ENCODE results near the gene KIAA0930.

The KIAA0930 gene

GRCh38 chr22:45183974-45184373 is 56.7 kb downstream of the KIAA0930 start:
- FAIRE-seq (peak; percentile 5), DNase-seq (ENCODE audit: insufficient read length, low spot score) (no peak)
- TF ChIP-seq POLR2AphosphoS5 (IDR thresholded peaks at IDR 0.05; ENCODE audit: low read depth, low read length), result no peak
- no peak for TF ChIP-seq POLR2A (IDR thresholded peaks at IDR 0.05; ENCODE audit: low read depth, low read length)
- TF ChIP-seq TAF1 (IDR thresholded peaks at IDR 0.05; ENCODE audit: low read depth, low read length), result no peak
- no peak for TF ChIP-seq SPI1 (IDR thresholded peaks at IDR 0.05; ENCODE audit: low read depth, low read length)
- TF ChIP-seq POU2F2 (IDR thresholded peaks at IDR 0.05; ENCODE audit: low read depth, low read length), result no peak
- TF ChIP-seq PAX5 (IDR thresholded peaks at IDR 0.05; ENCODE audit: insufficient read depth, low read length, severe bottlenecking), result no peak

- FAIRE-seq (no peak), DNase-seq (ENCODE audit: insufficient read length, low spot score) (no peak)
- TF ChIP-seq TAF1 (IDR thresholded peaks at IDR 0.05; ENCODE audit: low read depth, low read length), result no peak
- TF ChIP-seq SPI1 (IDR thresholded peaks at IDR 0.05; ENCODE audit: low read depth, low read length), result no peak
- TF ChIP-seq POU2F2 (IDR thresholded peaks at IDR 0.05; ENCODE audit: low read depth, low read length), result no peak
- no peak for TF ChIP-seq POLR2AphosphoS5 (IDR thresholded peaks at IDR 0.05; ENCODE audit: low read depth, low read length)
- no peak for TF ChIP-seq PAX5 (IDR thresholded peaks at IDR 0.05; ENCODE audit: insufficient read depth, low read length, severe bottlenecking)
- TF ChIP-seq POLR2A (IDR thresholded peaks at IDR 0.05; ENCODE audit: low read depth, low read length), result no peak
These were observed 58.9 kb downstream of the KIAA0930 start for GRCh38 chr22:45181766-45182165.

- DNase-seq (ENCODE audit: insufficient read length, low spot score) (no peak), FAIRE-seq (no peak)
- TF ChIP-seq POU2F2 (IDR thresholded peaks at IDR 0.05; ENCODE audit: low read depth, low read length) (no peak), TAF1 (IDR thresholded peaks at IDR 0.05; ENCODE audit: low read depth, low read length) (no peak), PAX5 (IDR thresholded peaks at IDR 0.05; ENCODE audit: insufficient read depth, low read length, severe bottlenecking) (no peak), POLR2A (IDR thresholded peaks at IDR 0.05; ENCODE audit: low read depth, low read length) (no peak), SPI1 (IDR thresholded peaks at IDR 0.05; ENCODE audit: low read depth, low read length) (no peak), POLR2AphosphoS5 (IDR thresholded peaks at IDR 0.05; ENCODE audit: low read depth, low read length) (no peak)
These were observed 59.5 kb downstream of the KIAA0930 start for GRCh38 chr22:45181240-45181639.

GRCh38 chr22:45180146-45180679 is 60.5 kb downstream of the KIAA0930 start:
- DNase-seq (ENCODE audit: insufficient read length, low spot score), result no peak
- FAIRE-seq, result peak; percentile 13
- no peak for TF ChIP-seq POLR2A (IDR thresholded peaks at IDR 0.05; ENCODE audit: low read depth, low read length)
- TF ChIP-seq POLR2AphosphoS5 (IDR thresholded peaks at IDR 0.05; ENCODE audit: low read depth, low read length), result no peak
- TF ChIP-seq POU2F2 (IDR thresholded peaks at IDR 0.05; ENCODE audit: low read depth, low read length), result no peak
- TF ChIP-seq PAX5 (IDR thresholded peaks at IDR 0.05; ENCODE audit: insufficient read depth, low read length, severe bottlenecking), result no peak
- TF ChIP-seq SPI1 (IDR thresholded peaks at IDR 0.05; ENCODE audit: low read depth, low read length), result no peak

- no peak for FAIRE-seq
- no peak for DNase-seq (ENCODE audit: insufficient read length, low spot score)
- TF ChIP-seq PAX5 (IDR thresholded peaks at IDR 0.05; ENCODE audit: insufficient read depth, low read length, severe bottlenecking) (no peak), TAF1 (IDR thresholded peaks at IDR 0.05; ENCODE audit: low read depth, low read length) (no peak), POLR2AphosphoS5 (IDR thresholded peaks at IDR 0.05; ENCODE audit: low read depth, low read length) (no peak; the same call in 1 of the 2 replicates), POLR2A (IDR thresholded peaks at IDR 0.05; ENCODE audit: low read depth, low read length) (no peak), POU2F2 (IDR thresholded peaks at IDR 0.05; ENCODE audit: low read depth, low read length) (no peak), SPI1 (IDR thresholded peaks at IDR 0.05; ENCODE audit: low read depth, low read length) (no peak)
These were observed 61.2 kb downstream of the KIAA0930 start for GRCh38 chr22:45179276-45180049.

- DNase-seq (ENCODE audit: insufficient read length, low spot score) (no peak), FAIRE-seq (no peak)
- no peak for TF ChIP-seq TAF1 (IDR thresholded peaks at IDR 0.05; ENCODE audit: low read depth, low read length)
- no peak for TF ChIP-seq POLR2AphosphoS5 (IDR thresholded peaks at IDR 0.05; ENCODE audit: low read depth, low read length)
- TF ChIP-seq SPI1 (IDR thresholded peaks at IDR 0.05; ENCODE audit: low read depth, low read length), result no peak
- TF ChIP-seq PAX5 (IDR thresholded peaks at IDR 0.05; ENCODE audit: insufficient read depth, low read length, severe bottlenecking), result no peak
- no peak for TF ChIP-seq POLR2A (IDR thresholded peaks at IDR 0.05; ENCODE audit: low read depth, low read length)
- TF ChIP-seq POU2F2 (IDR thresholded peaks at IDR 0.05; ENCODE audit: low read depth, low read length), result no peak
These were observed 67.7 kb downstream of the KIAA0930 start for GRCh38 chr22:45172881-45173585.

- no peak for DNase-seq (ENCODE audit: insufficient read length, low spot score)
- TF ChIP-seq TAF1 (IDR thresholded peaks at IDR 0.05; ENCODE audit: low read depth, low read length) (no peak), POU2F2 (IDR thresholded peaks at IDR 0.05; ENCODE audit: low read depth, low read length) (no peak), SPI1 (IDR thresholded peaks at IDR 0.05; ENCODE audit: low read depth, low read length) (no peak), PAX5 (IDR thresholded peaks at IDR 0.05; ENCODE audit: insufficient read depth, low read length, severe bottlenecking) (no peak), POLR2A (IDR thresholded peaks at IDR 0.05; ENCODE audit: low read depth, low read length) (no peak), POLR2AphosphoS5 (IDR thresholded peaks at IDR 0.05; ENCODE audit: low read depth, low read length) (no peak)
- no peak for FAIRE-seq
These were observed 68.9 kb downstream of the KIAA0930 start for GRCh38 chr22:45171830-45172229.

- FAIRE-seq (no peak), DNase-seq (ENCODE audit: insufficient read length, low spot score) (no peak)
These were observed 70.9 kb downstream of the KIAA0930 start for GRCh38 chr22:45169591-45170466.

More at GRCh38 chr22:45169591-45170466, 70.9 kb downstream of the KIAA0930 start:
- TF ChIP-seq SPI1 (IDR thresholded peaks at IDR 0.05; ENCODE audit: low read depth, low read length) (peak; percentile 28; the same call in 1 of the 2 replicates), POLR2AphosphoS5 (IDR thresholded peaks at IDR 0.05; ENCODE audit: low read depth, low read length) (no peak), PAX5 (IDR thresholded peaks at IDR 0.05; ENCODE audit: insufficient read depth, low read length, severe bottlenecking) (no peak), POU2F2 (IDR thresholded peaks at IDR 0.05; ENCODE audit: low read depth, low read length) (no peak)
